ENCODE data around the gene SCOC.
A peak's percentile ranks its signal among the peaks of the same experiment; 100 is the strongest.
"Not testable (repeated sequence)": the region's sequence is repeated elsewhere in the genome, so short reads cannot be mapped to it uniquely, and the experiment has no call there.

The SCOC gene

DNA sequence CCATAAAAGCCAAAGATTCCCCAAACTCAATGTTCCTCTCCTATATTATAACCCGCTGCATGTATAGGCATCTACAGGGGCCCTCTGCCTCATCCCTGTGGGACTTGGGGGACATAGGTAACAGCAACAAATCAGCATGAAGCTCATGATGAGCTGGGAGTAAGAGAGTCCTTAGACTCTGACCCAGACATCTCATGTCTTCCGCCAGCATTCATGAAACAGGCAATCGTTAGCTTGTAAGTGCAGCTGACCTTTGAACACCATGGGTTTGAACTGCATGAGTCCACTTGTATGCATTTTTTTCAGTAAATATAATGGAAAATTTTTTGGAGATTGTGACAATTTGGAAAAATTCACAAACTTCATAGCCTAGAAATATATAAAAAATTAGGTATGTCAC, 10.4 kb upstream of the SCOC start:
- no peak for ATAC-seq

GRCh38 chr4:140363558-140363957, 9.9 kb upstream of the SCOC start:
- no peak for ATAC-seq

- no peak for ATAC-seq
Observed at GRCh38 chr4:140367738-140368137, 5.7 kb upstream of the SCOC start.

DNA sequence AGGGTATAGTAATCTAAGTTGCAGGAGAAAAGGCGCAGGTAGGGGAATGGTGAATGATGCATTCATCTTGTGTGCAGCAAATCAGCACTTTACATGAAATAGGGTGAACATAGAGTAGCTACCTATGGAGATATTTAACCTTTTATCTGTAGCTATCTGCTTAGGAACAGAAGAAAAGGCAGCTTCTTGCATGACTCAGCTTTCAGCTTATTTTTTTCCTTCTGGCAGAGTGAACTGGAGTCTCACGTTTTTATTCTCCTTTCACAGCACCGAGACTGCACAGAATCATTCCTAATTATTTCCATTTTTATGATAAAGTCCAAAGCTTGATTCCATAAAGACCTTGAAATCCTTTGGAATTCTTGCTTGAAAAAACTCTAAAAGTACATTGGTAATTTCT, 4.8 kb upstream of the SCOC start:
- ATAC-seq: no peak

DNA sequence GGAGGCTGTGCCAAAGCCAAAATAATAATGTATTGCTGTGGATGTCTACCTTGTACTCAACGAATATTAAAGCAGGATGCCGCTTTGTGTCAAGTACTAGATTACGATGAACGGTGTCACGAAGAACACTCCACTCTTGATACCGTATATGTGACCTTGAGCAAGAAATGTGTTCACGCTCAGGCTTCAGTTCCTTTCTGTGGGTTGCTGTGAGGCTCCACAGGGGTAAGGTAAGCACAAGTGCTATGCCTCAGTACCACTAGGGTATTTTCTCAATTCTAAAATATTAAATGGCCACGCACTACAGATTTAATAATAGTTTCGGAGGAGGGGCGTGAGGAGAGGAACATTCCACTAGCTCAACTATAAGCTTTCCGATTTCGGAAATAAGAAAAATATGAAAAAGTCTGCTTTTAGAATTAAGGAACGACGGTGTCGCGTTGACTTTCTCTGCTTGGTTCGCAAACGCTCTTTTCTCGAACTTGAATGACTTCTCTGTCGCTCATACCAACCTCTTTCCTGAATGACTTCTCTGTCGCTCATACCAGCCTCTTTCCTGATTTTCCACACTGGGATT, 607 bp upstream of the SCOC start:
- peak; percentile 58 to 60 for ATAC-seq

GRCh38 chr4:140374130-140374477, 658 bp downstream of the SCOC start:
- ATAC-seq: no peak

- no peak for ATAC-seq
Observed at GRCh38 chr4:140382732-140383131, 9.3 kb downstream of the SCOC start.

- no peak for ATAC-seq
Observed at GRCh38 chr4:140388015-140388414, 14.6 kb downstream of the SCOC start.

DNA sequence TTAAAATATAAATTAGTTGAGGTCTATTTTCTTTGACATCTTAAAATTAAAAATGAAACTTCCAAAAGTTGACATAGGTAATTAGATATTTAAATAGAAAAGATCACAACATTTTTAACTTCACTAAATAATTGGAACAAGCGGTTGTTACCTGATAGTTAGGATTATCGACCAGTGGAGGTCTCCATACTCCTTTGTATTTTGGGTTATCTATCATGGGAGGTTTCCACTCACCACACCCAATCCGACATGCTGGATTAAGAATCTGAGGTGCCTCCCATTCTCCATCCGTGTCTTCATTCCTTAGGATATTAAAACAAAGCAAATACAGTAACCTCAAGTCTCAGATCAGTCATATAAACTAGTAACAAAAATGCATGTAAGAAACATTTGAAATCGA, 22.2 kb downstream of the SCOC start:
- no peak for ATAC-seq

DNA sequence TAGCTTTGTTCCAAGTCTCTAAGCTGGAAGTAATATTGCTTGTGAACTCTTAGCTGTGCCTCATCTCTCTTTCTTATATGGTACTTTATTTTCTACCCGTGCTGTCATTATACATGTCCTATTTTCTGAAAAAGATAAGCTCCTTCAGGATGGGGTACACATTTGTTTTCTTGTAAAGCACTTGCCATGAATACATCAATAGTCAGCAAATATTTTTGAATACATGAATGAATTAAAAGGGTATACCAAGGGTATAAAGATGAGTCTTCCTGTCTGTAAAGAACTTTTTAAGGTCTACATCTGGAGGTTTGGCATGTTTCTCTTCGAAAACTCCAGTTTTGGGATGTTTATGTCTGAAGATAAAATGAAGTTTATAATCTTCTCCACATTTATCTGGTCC, 26.7 kb downstream of the SCOC start:
- ATAC-seq: no peak

GRCh38 chr4:140406292-140406691, 32.8 kb downstream of the SCOC start:
- ATAC-seq: peak in 1 of 2 donors; percentile 36

DNA sequence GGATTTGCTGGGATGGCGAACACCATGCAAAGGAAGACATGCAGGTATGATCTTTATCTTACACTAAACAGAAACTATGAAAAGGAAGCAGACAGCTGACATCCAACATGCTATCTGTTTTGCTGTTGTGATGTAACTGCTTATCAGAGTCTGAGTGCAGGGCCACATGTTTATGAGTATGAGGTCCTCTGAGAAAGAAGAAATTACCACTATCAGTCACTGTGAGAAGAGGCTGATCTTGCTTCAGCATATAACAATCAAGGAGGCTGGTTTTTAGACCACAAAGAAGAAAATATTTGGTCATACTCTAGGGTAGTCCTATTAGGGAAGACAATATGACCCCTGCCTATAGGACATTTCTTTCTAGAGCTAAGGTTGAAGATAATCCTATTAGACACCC, 35.5 kb downstream of the SCOC start:
- no peak for ATAC-seq

- not testable (repeated sequence) for ATAC-seq
Observed at GRCh38 chr4:140413130-140413969, 39.9 kb downstream of the SCOC start.

DNA sequence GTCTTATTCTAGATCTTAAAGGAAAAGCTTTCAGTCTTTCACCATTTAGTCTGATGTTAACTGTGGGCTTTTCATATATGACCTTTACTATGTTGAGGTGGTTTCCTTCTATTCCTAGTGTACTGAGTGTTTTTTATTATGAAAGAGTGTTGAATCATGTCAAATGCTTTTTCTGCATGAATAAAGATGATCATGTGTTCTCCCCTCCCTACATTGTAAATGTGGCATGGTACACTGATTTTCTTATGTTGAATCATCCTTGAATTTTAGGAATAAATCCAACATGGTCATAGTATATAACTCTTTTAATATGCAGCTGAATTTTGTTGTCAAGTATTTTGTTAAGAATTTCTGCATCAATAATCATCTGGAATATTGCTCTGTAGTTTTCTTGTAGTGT, 49.7 kb downstream of the SCOC start:
- ATAC-seq: no peak

DNA sequence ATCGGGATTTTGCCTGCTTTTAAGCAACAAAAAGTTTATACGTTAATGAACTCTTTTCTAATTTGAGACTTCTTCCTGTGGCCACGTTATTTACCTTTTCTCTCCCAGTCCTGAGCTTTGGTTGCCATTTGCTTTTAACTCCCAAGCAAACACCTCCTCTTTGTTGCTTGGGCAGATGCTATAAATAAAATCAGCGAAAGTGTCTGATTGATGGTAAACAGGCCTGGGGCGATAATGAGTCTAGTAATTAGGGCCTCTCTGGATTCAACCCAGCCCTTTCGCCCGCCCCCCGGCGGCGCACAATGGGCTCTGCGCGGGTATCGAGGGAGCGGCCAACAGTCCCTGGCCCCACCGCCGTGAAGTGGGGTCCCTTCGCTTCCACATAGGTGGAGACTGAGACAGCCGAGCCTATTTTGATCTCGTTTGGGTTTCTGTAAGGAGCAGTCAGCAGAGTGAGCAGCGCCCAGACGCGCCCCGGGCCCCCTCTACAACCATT, 53.2 kb downstream of the SCOC start:
- ATAC-seq: no peak

DNA sequence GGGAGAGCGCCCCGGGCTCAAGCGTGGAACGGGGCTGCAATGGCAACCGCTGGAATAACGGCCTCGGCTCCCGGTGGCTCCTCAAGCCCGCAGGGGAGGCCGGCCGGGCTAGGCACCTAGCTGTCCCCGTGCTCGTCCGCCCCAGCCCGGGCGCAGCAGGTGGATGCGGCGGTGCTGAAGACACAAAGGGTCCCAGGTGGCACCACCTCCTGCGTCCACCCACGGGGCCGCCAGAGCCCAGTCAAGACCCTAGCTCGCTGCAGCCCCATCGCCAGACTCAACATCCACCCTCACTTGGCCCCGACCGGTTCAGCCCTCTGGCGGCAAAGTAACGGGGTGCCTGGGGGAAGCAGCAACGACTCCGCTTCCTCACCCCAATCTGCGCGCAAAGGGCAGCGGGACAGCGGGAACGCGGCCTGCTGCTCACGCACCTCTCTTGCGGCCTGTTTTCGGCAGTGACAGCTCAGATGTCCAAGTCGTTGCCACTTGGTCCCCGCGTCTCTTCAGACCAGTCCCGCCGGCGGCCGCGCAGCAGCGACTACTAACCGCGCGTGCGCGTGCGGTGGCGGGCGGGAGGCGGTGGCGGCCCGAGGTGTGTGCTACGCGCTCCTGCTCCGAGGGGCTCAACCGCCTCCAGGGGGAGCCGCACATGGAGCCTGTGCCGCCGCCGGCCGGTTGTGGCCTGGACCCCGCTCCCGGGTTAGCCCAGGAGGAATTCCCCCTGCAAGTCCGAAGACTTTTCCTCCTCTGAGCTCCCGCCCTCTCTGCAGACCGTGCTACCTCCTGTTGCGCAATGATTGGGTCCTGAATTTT, 53.9 kb downstream of the SCOC start, which contains the start of gene CLGN:
Gene CLGN (minus strand): TSS at position 543 of the 813 bp plus-strand sequence. CDS start 14,570 bp downstream, outside the sequence.
- ATAC-seq: peak; percentile 77 to 80

GRCh38 chr4:140427919-140428471, 54.5 kb downstream of the SCOC start:
- ATAC-seq: no peak

All from activated CD4-positive, CD25-positive, alpha-beta regulatory T cell treated with anti-CD3 and anti-CD28 coated beads, Interleukin-2, amount 50 U/mL, for 24 hours (primary cell).